ENCODE data around the gene RNF141.

RNF141 gene

GRCh38 chr11:10494636-10495463 is 46.1 kb downstream of the RNF141 start:
- intact Hi-C loops (cut with DNase I; ENCODE audit: low total_unique reads) = no loop called here
- peaks cover 0 to 15% (median 13%) of the 10 kb centered on the region in 4 donors for H3K4me1 ChIP-seq
- DNase-seq = peak in 1 of 2 donors; percentile 57
- H3K9me3 ChIP-seq = no peaks in the 10 kb centered on the region
- H3K27ac ChIP-seq = no peak overlapping the region
- no peak overlapping the region for H3K4me3 ChIP-seq
- H3K27me3 ChIP-seq = no peaks in the 10 kb centered on the region
- TF ChIP-seq CTCF (IDR thresholded peaks at IDR 0.05) = no peak
- H3K36me3 ChIP-seq = peaks cover 0 to 34% (median 0%) of the 10 kb centered on the region in 3 donors

GRCh38 chr11:10493041-10493663 is 47.8 kb downstream of the RNF141 start:
- Histone ChIP-seq H3K27me3 (no peaks in the 10 kb centered on the region), H3K4me3 (no peak overlapping the region), H3K36me3 (peaks cover 0 to 27% (median 0%) of the 10 kb centered on the region in 3 donors), H3K4me1 (peaks cover 0 to 15% (median 13%) of the 10 kb centered on the region in 4 donors), H3K9me3 (no peaks in the 10 kb centered on the region), H3K27ac (no peak overlapping the region)
- DNase-seq = peak in 1 of 2 donors; percentile 48
- intact Hi-C loops (cut with DNase I; ENCODE audit: low total_unique reads) = no loop called here
- TF ChIP-seq CTCF (IDR thresholded peaks at IDR 0.05) = no peak

GRCh38 chr11:10492084-10492483 is 48.9 kb downstream of the RNF141 start:
- DNase-seq = no peak
- Histone ChIP-seq H3K36me3 (peaks cover 0 to 20% (median 0%) of the 10 kb centered on the region in 3 donors), H3K27me3 (no peaks in the 10 kb centered on the region), H3K4me3 (no peak overlapping the region), H3K27ac (no peak overlapping the region), H3K9me3 (no peaks in the 10 kb centered on the region), H3K4me1 (peaks cover 0 to 15% (median 13%) of the 10 kb centered on the region in 4 donors)
- intact Hi-C loops (cut with DNase I; ENCODE audit: low total_unique reads) = no loop called here
- no peak for TF ChIP-seq CTCF (IDR thresholded peaks at IDR 0.05)

GRCh38 chr11:10490398-10491241 is 50.4 kb downstream of the RNF141 start:
- no peak overlapping the region for H3K4me3 ChIP-seq
- H3K36me3 ChIP-seq = peaks cover 0 to 12% (median 0%) of the 10 kb centered on the region in 3 donors
- H3K27me3 ChIP-seq = no peaks in the 10 kb centered on the region
- peaks cover 0 to 15% (median 13%) of the 10 kb centered on the region in 4 donors for H3K4me1 ChIP-seq
- no peak for TF ChIP-seq CTCF (IDR thresholded peaks at IDR 0.05)
- DNase-seq = peak; percentile 92 to 95
- H3K27ac ChIP-seq = peak overlapping the region; percentile 53 to 70
- no peaks in the 10 kb centered on the region for H3K9me3 ChIP-seq
- intact Hi-C loops (cut with DNase I; ENCODE audit: low total_unique reads) = no loop called here

GRCh38 chr11:10490032-10490397 is 51.0 kb downstream of the RNF141 start:
- Histone ChIP-seq H3K27me3 (no peaks in the 10 kb centered on the region), H3K4me3 (no peak overlapping the region), H3K27ac (peak overlapping the region; percentile 36 to 45), H3K4me1 (peaks cover 0 to 15% (median 13%) of the 10 kb centered on the region in 4 donors), H3K36me3 (peaks cover 0 to 6% (median 0%) of the 10 kb centered on the region in 3 donors), H3K9me3 (no peaks in the 10 kb centered on the region)
- TF ChIP-seq CTCF (IDR thresholded peaks at IDR 0.05) = no peak
- intact Hi-C loops (cut with DNase I; ENCODE audit: low total_unique reads) = no loop called here
- peak in 1 of 2 donors; percentile 60 for DNase-seq

Measured in tibial artery (tissue), 4 donors.